ENCODE data around the gene FBXL17.

- TF ChIP-seq TAF1 (IDR thresholded peaks at IDR 0.05; ENCODE audit: borderline replicate concordance, insufficient read depth, low read length): no peak
- no peak for TF ChIP-seq POLR2AphosphoS5 (IDR thresholded peaks at IDR 0.05; ENCODE audit: low read depth, low read length)
- TF ChIP-seq REST (IDR thresholded peaks at IDR 0.05; ENCODE audit: insufficient read depth in 1 of 2, low read depth in 2 of 2, low read length in 2 of 2): no peak
- no peak for TF ChIP-seq SIN3A (IDR thresholded peaks at IDR 0.05; ENCODE audit: borderline replicate concordance, insufficient read depth, low read length)
- no peak for TF ChIP-seq FOXP2 (optimal IDR thresholded peaks at IDR 0.05; ENCODE audit: borderline replicate concordance, extremely low read depth, extremely low read length, insufficient read depth)
Observed at GRCh38 chr5:107875833-107876232, 506.1 kb downstream of the FBXL17 start.
